Measurements from ENCODE around the gene SLC39A6. TPM values are rescaled to one million over a fixed set of nuclear protein-coding genes. Genes with fewer than 3 reads are reported as not detected.
"Not testable (repeated sequence)": the region's sequence is repeated elsewhere in the genome, so short reads cannot be mapped to it uniquely, and the experiment has no call there.

SLC39A6 gene
- total RNA-seq, 1 experiment from 2014 or later = 59.7 TPM

GRCh38 chr18:36066686-36067054, 62.5 kb downstream of the SLC39A6 start:
- no peak for DNase-seq (ENCODE audit: extremely low read depth, low read depth)

- no peak for DNase-seq (ENCODE audit: extremely low read depth, low read depth)
Measured at GRCh38 chr18:36066001-36066400, 63.1 kb downstream of the SLC39A6 start.

- DNase-seq (ENCODE audit: extremely low read depth, low read depth) = not testable (repeated sequence)
Measured at GRCh38 chr18:36064809-36065079, 64.4 kb downstream of the SLC39A6 start.

GRCh38 chr18:36064027-36064808, 64.9 kb downstream of the SLC39A6 start:
- DNase-seq (ENCODE audit: extremely low read depth, low read depth) = no peak

- DNase-seq (ENCODE audit: extremely low read depth, low read depth) = no peak
Measured at GRCh38 chr18:36058674-36059073, 70.5 kb downstream of the SLC39A6 start.

Other genes with a start within 250 kb of the SLC39A6 start
- gene RPRD1A, start 61.8 kb downstream of the SLC39A6 start, total RNA-seq (2014; rRNA removed; shearing (Covaris generic)) = 68.3 and 76.0 TPM in 2 replicates
- 62.0 and 88.6 TPM in 2 replicates for gene ELP2, start 559 bp upstream of the SLC39A6 start, total RNA-seq (2014; rRNA removed; shearing (Covaris generic))
- 20.5 and 29.7 TPM in 2 replicates for gene MOCOS, start 58.2 kb upstream of the SLC39A6 start, total RNA-seq (2014; rRNA removed; shearing (Covaris generic))
- gene FHOD3, start 168.4 kb upstream of the SLC39A6 start, total RNA-seq (2014; rRNA removed; shearing (Covaris generic)) = 17.5 and 23.1 TPM in 2 replicates

Data from NCI-H460 (cell line).